Measurements from ENCODE around the gene TANGO6. TPM values are rescaled to one million over a fixed set of nuclear protein-coding genes. Genes with fewer than 3 reads are reported as not detected.

TANGO6 gene
- total RNA-seq, 4 donors from 2014 or later = 18.4 to 36.0 (median 23.3) TPM

- H3K27ac ChIP-seq = no peak overlapping the region
- no peak for DNase-seq (ENCODE audit: low spot score in 2 of 2)
- H3K4me3 ChIP-seq = no peak overlapping the region
- no peaks in the 10 kb centered on the region for H3K27me3 ChIP-seq
- H3K9me3 ChIP-seq = no peaks in the 10 kb centered on the region
- WGBS, 2 donors = 90 to 93% methylated on average over 25 of the region's 25 CpGs
- H3K4me1 ChIP-seq = peaks cover 0 to 15% (median 3%) of the 10 kb centered on the region in 4 donors
- H3K36me3 ChIP-seq = peaks cover 0 to 97% (median 9%) of the 10 kb centered on the region in 3 donors
- no peak for TF ChIP-seq POLR2A (IDR thresholded peaks at IDR 0.05)
- TF ChIP-seq CTCF (IDR thresholded peaks at IDR 0.05) = no peak
- TF ChIP-seq EP300 (IDR thresholded peaks at IDR 0.05) = no peak
Measured at GRCh38 chr16:69114346-69114975, 271.1 kb downstream of the TANGO6 start.

- H3K27me3 ChIP-seq = no peaks in the 10 kb centered on the region
- H3K4me1 ChIP-seq = peaks cover 0 to 17% (median 3%) of the 10 kb centered on the region in 4 donors
- DNase-seq (ENCODE audit: low spot score in 2 of 2) = no peak
- H3K27ac ChIP-seq = no peak overlapping the region
- H3K4me3 ChIP-seq = no peak overlapping the region
- peaks cover 0 to 97% (median 12%) of the 10 kb centered on the region in 3 donors for H3K36me3 ChIP-seq
- 93 to 96% methylated on average over 6 of the region's 6 CpGs for WGBS, 2 donors
- no peaks in the 10 kb centered on the region for H3K9me3 ChIP-seq
- TF ChIP-seq EP300 (IDR thresholded peaks at IDR 0.05) = no peak
- no peak for TF ChIP-seq CTCF (IDR thresholded peaks at IDR 0.05)
- no peak for TF ChIP-seq POLR2A (IDR thresholded peaks at IDR 0.05)
Measured at GRCh38 chr16:69114976-69115355, 271.6 kb downstream of the TANGO6 start.

- Histone ChIP-seq H3K36me3 (peaks cover 0 to 97% (median 14%) of the 10 kb centered on the region in 3 donors), H3K4me3 (no peak overlapping the region), H3K4me1 (peaks cover 0 to 17% (median 3%) of the 10 kb centered on the region in 4 donors), H3K27me3 (no peaks in the 10 kb centered on the region), H3K9me3 (no peaks in the 10 kb centered on the region), H3K27ac (no peak overlapping the region)
- no peak for DNase-seq (ENCODE audit: low spot score in 2 of 2)
- 95 to 97% methylated on average over 5 of the region's 5 CpGs for WGBS, 2 donors
- no peak for TF ChIP-seq POLR2A (IDR thresholded peaks at IDR 0.05)
- TF ChIP-seq EP300 (IDR thresholded peaks at IDR 0.05) = no peak
- no peak for TF ChIP-seq CTCF (IDR thresholded peaks at IDR 0.05)
Measured at GRCh38 chr16:69115361-69115760, 272.0 kb downstream of the TANGO6 start.

- 69 to 71% methylated on average over 1 of the region's 1 CpG for WGBS, 2 donors
- H3K27ac ChIP-seq = no peak overlapping the region
- no peak for TF ChIP-seq POLR2A (IDR thresholded peaks at IDR 0.05)
- TF ChIP-seq CTCF (IDR thresholded peaks at IDR 0.05) = no peak
- no peak for TF ChIP-seq EP300 (IDR thresholded peaks at IDR 0.05)
- peaks cover 0 to 17% (median 3%) of the 10 kb centered on the region in 4 donors for H3K4me1 ChIP-seq
- H3K27me3 ChIP-seq = no peaks in the 10 kb centered on the region
- peaks cover 0 to 97% (median 14%) of the 10 kb centered on the region in 3 donors for H3K36me3 ChIP-seq
- no peaks in the 10 kb centered on the region for H3K9me3 ChIP-seq
- no peak overlapping the region for H3K4me3 ChIP-seq
- DNase-seq (ENCODE audit: low spot score in 2 of 2) = no peak
Measured at GRCh38 chr16:69115837-69116236, 272.5 kb downstream of the TANGO6 start.

- H3K9me3 ChIP-seq = no peaks in the 10 kb centered on the region
- 79 to 85% methylated on average over 7 of the region's 7 CpGs for WGBS, 2 donors
- H3K4me3 ChIP-seq = no peak overlapping the region
- H3K4me1 ChIP-seq = peaks cover 0 to 17% (median 3%) of the 10 kb centered on the region in 4 donors
- H3K27me3 ChIP-seq = no peaks in the 10 kb centered on the region
- no peak for TF ChIP-seq POLR2A (IDR thresholded peaks at IDR 0.05)
- TF ChIP-seq CTCF (IDR thresholded peaks at IDR 0.05) = no peak
- no peak for TF ChIP-seq EP300 (IDR thresholded peaks at IDR 0.05)
- H3K27ac ChIP-seq = no peak overlapping the region
- DNase-seq (ENCODE audit: low spot score in 2 of 2) = no peak
- peaks cover 0 to 97% (median 14%) of the 10 kb centered on the region in 3 donors for H3K36me3 ChIP-seq
Measured at GRCh38 chr16:69116256-69116875, 273.0 kb downstream of the TANGO6 start.

Data from tibial nerve (tissue), 4 donors.